BLaER1 (cell line): ENCODE data around the gene GRAMD1B.

ENCODE experiments used
- H3K27ac ChIP-seq: shearing (Covaris generic); formaldehyde crosslinking; 2 replicates; pipeline ENCODE4 v1.8.1; 2022
- H3K27me3 ChIP-seq: shearing (Covaris generic); formaldehyde crosslinking; 2 replicates; pipeline ENCODE4 v1.8.1; 2022
- H3K36me3 ChIP-seq: shearing (Covaris generic); formaldehyde crosslinking; 2 replicates; pipeline ENCODE4 v1.8.1; 2022
- H3K4me1 ChIP-seq: shearing (Covaris generic); formaldehyde crosslinking; 2 replicates; pipeline ENCODE4 v1.8.1; 2022
- H3K4me2 ChIP-seq: shearing (Covaris generic); formaldehyde crosslinking; 2 replicates; pipeline ENCODE4 v1.8.1; 2022
- H3K4me3 ChIP-seq: shearing (Covaris generic); formaldehyde crosslinking; 2 replicates; pipeline ENCODE4 v1.8.1; 2022
- H3K9ac ChIP-seq: shearing (Covaris generic); formaldehyde crosslinking; 2 replicates; pipeline ENCODE4 v1.8.1; 2022
- H3K9me3 ChIP-seq: shearing (Covaris generic); formaldehyde crosslinking; 2 replicates; pipeline ENCODE4 v1.8.1; 2022
- H4K20me1 ChIP-seq: shearing (Covaris generic); formaldehyde crosslinking; 2 replicates; pipeline ENCODE4 v1.8.1; 2022
- Cebpa-rat ChIP-seq: shearing (Covaris generic); IDR thresholded peaks from 2 replicates; pipeline ENCODE4 v1.8.1; 2022

GRAMD1B gene

DNA sequence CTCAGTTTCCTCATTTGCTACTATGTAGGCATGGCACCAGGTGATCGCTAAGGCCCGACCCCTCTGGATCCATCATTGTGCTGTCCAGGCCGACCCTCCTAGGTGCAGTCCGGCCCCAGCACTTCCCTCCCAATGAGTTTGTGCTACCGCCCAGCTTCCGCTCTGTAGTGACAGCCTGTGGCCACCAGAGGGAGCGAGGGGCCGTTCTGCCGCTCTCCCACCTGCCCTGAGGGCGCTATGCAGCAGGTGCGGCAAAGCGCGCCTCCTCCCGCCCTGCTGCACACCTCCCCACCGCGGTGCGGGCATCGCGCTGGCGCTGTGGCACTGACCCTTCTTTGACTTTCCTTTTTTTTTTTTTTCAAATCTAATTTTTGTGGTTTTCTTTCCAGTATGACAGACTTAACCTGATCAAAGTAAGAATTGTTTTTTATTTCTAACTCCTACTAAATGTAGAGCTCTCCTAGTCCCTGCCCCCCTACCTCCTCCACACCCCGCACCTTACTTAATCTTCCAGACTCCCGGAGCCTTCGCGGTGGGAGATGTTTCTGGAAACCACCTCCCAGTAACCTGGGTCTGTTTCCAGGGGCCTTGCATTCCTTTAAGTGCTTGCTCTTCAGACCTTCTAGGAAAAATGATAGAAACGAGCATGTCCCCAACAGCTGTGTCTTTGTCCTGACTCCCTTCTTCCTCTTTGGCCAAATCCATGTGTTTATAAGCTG, 150.6 kb downstream of the GRAMD1B start:
- no peaks in the 10 kb centered on the region for H3K27me3 ChIP-seq
- peaks cover 36% of the 10 kb centered on the region; the same call in 1 of the 2 replicates for H3K36me3 ChIP-seq

GRCh38 chr11:123581651-123582399, 151.8 kb downstream of the GRAMD1B start:
- TF ChIP-seq Cebpa-rat, result no peak
- Histone ChIP-seq H3K36me3 (peaks cover 42% of the 10 kb centered on the region; the same call in 1 of the 2 replicates), H3K9me3 (no peaks in the 10 kb centered on the region), H4K20me1 (peaks cover 50% of the 10 kb centered on the region), H3K4me2 (no peak overlapping the region), H3K4me3 (no peak overlapping the region), H3K4me1 (peaks cover 47% of the 10 kb centered on the region), H3K27ac (no peak overlapping the region), H3K9ac (no peak overlapping the region), H3K27me3 (no peaks in the 10 kb centered on the region)

More for the DNA sequence above, 150.6 kb downstream of the GRAMD1B start:
- Histone ChIP-seq H3K4me1 (peaks cover 54% of the 10 kb centered on the region), H3K4me3 (no peak overlapping the region), H3K27ac (no peak overlapping the region), H3K4me2 (peak overlapping the region; percentile 44), H3K9ac (no peak overlapping the region), H4K20me1 (peaks cover 60% of the 10 kb centered on the region), H3K9me3 (no peaks in the 10 kb centered on the region)
- no peak for TF ChIP-seq Cebpa-rat

DNA sequence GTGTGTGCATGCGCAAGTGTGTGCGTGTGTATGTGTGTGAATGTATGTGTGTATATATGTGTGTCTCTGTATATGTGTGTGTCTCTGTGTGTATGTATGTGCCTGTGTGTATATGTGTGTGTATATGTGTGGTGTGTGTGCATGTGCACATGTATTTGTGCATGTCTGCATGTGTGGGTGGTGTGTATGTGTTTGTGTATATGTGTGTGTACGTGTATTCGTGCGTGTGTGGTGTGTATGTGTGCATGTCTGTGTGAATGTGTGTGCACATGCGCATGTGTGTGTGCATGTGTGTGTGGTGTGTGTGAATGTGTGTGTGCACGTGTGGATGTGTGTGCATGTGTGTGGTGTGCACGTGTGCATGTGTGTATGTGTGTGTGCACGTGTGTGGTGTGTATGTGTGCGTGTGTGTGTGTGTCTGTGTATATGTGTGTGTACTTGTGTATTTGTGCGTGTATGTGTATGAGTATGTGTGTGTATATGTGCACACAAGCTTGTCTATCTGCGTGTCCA, 153.0 kb downstream of the GRAMD1B start:
- H3K4me3 ChIP-seq, result no peak overlapping the region
- no peaks in the 10 kb centered on the region for H3K9me3 ChIP-seq
- no peak overlapping the region for H3K9ac ChIP-seq
- H4K20me1 ChIP-seq, result peaks cover 41% of the 10 kb centered on the region
- H3K4me1 ChIP-seq, result peaks cover 36% of the 10 kb centered on the region
- TF ChIP-seq Cebpa-rat, result no peak
- H3K27ac ChIP-seq, result no peak overlapping the region
- no peaks in the 10 kb centered on the region for H3K27me3 ChIP-seq
- no peak overlapping the region for H3K4me2 ChIP-seq
- H3K36me3 ChIP-seq, result peaks cover 41% of the 10 kb centered on the region; the same call in 1 of the 2 replicates

DNA sequence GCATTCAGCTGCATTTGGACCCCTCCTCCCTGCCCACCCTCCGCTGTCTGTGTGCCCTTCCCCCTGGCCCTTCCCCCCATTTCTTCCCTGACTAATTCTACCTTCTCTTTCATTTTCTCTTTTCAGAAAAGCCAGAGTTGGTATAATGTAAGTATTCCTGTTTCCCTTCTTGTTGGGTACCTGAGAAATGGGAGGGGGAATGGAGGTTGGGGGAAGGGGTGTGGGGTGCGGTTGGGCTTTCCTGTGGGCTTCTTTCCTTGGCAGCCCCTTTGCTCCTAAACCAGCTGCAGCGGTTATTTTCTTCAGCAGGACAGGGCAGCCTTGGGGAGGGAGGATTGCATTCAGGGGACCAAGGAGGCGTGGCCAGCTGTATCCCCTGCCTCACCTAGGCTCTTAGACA, 154.1 kb downstream of the GRAMD1B start:
- H3K36me3 ChIP-seq, result peaks cover 34% of the 10 kb centered on the region; the same call in 1 of the 2 replicates
- no peak for TF ChIP-seq Cebpa-rat
- peak overlapping the region; percentile 41; the same call in 1 of the 2 replicates for H3K9ac ChIP-seq
- peak overlapping the region; percentile 67 for H3K27ac ChIP-seq
- peak overlapping the region; percentile 60 for H3K4me2 ChIP-seq
- H4K20me1 ChIP-seq, result peaks cover 31% of the 10 kb centered on the region
- peaks cover 34% of the 10 kb centered on the region for H3K4me1 ChIP-seq
- no peaks in the 10 kb centered on the region for H3K27me3 ChIP-seq
- H3K9me3 ChIP-seq, result no peaks in the 10 kb centered on the region
- no peak overlapping the region for H3K4me3 ChIP-seq

GRCh38 chr11:123584737-123585136, 154.7 kb downstream of the GRAMD1B start:
- Histone ChIP-seq H3K4me3 (no peak overlapping the region), H3K4me1 (peaks cover 36% of the 10 kb centered on the region), H3K36me3 (peaks cover 30% of the 10 kb centered on the region; the same call in 1 of the 2 replicates), H3K9ac (peak overlapping the region; percentile 41; the same call in 1 of the 2 replicates), H4K20me1 (peaks cover 27% of the 10 kb centered on the region), H3K4me2 (peak overlapping the region; percentile 60), H3K9me3 (no peaks in the 10 kb centered on the region), H3K27ac (peak overlapping the region; percentile 67), H3K27me3 (no peaks in the 10 kb centered on the region)
- no peak for TF ChIP-seq Cebpa-rat

- Histone ChIP-seq H3K4me1 (peaks cover 39% of the 10 kb centered on the region), H4K20me1 (peaks cover 22% of the 10 kb centered on the region), H3K9ac (peak overlapping the region; percentile 41; the same call in 1 of the 2 replicates), H3K36me3 (peaks cover 31% of the 10 kb centered on the region; the same call in 1 of the 2 replicates), H3K4me3 (no peak overlapping the region), H3K4me2 (peak overlapping the region; percentile 60), H3K27ac (peak overlapping the region; percentile 67), H3K9me3 (no peaks in the 10 kb centered on the region), H3K27me3 (no peaks in the 10 kb centered on the region)
- no peak for TF ChIP-seq Cebpa-rat
Measured at GRCh38 chr11:123585206-123585605, 155.1 kb downstream of the GRAMD1B start.

GRCh38 chr11:123585706-123586105, 155.6 kb downstream of the GRAMD1B start:
- Histone ChIP-seq H3K27ac (peak overlapping the region; percentile 67), H3K27me3 (no peaks in the 10 kb centered on the region), H3K4me3 (no peak overlapping the region), H3K9ac (0 out of 2 replicates have a peak overlapping the region, but pooled peaks have one; percentile 41), H4K20me1 (peaks cover 18% of the 10 kb centered on the region), H3K9me3 (no peaks in the 10 kb centered on the region), H3K4me2 (peak overlapping the region; percentile 60), H3K4me1 (peaks cover 39% of the 10 kb centered on the region), H3K36me3 (peaks cover 36% of the 10 kb centered on the region)
- TF ChIP-seq Cebpa-rat, result no peak

GRCh38 chr11:123586568-123586967, 156.5 kb downstream of the GRAMD1B start:
- H3K9ac ChIP-seq, result no peak overlapping the region
- H3K36me3 ChIP-seq, result peaks cover 41% of the 10 kb centered on the region
- H3K27ac ChIP-seq, result no peak overlapping the region
- H3K4me1 ChIP-seq, result peaks cover 36% of the 10 kb centered on the region
- H3K4me3 ChIP-seq, result no peak overlapping the region
- TF ChIP-seq Cebpa-rat, result no peak
- H3K9me3 ChIP-seq, result no peaks in the 10 kb centered on the region
- H3K27me3 ChIP-seq, result no peaks in the 10 kb centered on the region
- peaks cover 10% of the 10 kb centered on the region; the same call in 1 of the 2 replicates for H4K20me1 ChIP-seq
- no peak overlapping the region for H3K4me2 ChIP-seq

DNA sequence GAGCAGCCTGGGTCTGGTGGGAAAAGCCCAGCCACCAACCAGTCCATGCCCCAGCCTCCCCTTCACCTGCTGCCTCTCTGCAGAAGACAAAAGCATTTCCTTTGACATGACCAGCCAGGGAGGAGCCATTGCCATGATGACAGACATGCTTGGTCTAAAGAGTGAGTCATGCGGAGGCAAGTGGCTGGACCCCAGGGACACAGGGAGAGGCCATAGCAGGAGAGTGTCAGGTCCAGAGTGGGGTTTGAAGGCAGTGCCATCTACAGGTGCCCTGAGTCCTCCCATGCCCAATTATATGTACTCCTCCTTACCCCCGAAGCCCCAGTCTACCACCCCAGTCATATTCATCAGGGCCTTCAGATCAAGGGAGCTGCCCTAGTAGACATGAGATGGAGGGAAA, 157.0 kb downstream of the GRAMD1B start:
- H3K4me1 ChIP-seq, result peaks cover 36% of the 10 kb centered on the region
- peaks cover 41% of the 10 kb centered on the region for H3K36me3 ChIP-seq
- H3K9me3 ChIP-seq, result no peaks in the 10 kb centered on the region
- no peak overlapping the region for H3K4me2 ChIP-seq
- TF ChIP-seq Cebpa-rat, result no peak
- no peak overlapping the region for H3K4me3 ChIP-seq
- no peak overlapping the region for H3K9ac ChIP-seq
- no peaks in the 10 kb centered on the region for H3K27me3 ChIP-seq
- peaks cover 5% of the 10 kb centered on the region; the same call in 1 of the 2 replicates for H4K20me1 ChIP-seq
- no peak overlapping the region for H3K27ac ChIP-seq

GRCh38 chr11:123587559-123587958, 157.5 kb downstream of the GRAMD1B start:
- Histone ChIP-seq H3K4me2 (no peak overlapping the region), H3K36me3 (peaks cover 40% of the 10 kb centered on the region), H3K27ac (no peak overlapping the region), H3K4me3 (no peak overlapping the region), H3K4me1 (peaks cover 36% of the 10 kb centered on the region), H4K20me1 (no peaks in the 10 kb centered on the region), H3K9me3 (no peaks in the 10 kb centered on the region), H3K27me3 (no peaks in the 10 kb centered on the region), H3K9ac (no peak overlapping the region)
- no peak for TF ChIP-seq Cebpa-rat
